SK-N-SH (cell line): Measurements from ENCODE around the gene DPP10.

Source experiments
- EZH2phosphoT487 ChIP-seq: fragments of 200-600 bp; sonication (generic); IDR thresholded peaks from 2 replicates; pipeline ENCODE4 v1.6.1; 2017; ENCODE audit warnings: low read depth, mixed run types, mild to moderate bottlenecking, antibody characterized with exemption, moderate library complexity, borderline replicate concordance
- TF ChIP-seq, protein P1 (sequence below): fragments of 200-600 bp; sonication (generic); IDR thresholded peaks from 2 replicates; pipeline ENCODE4 v1.6.1; 2017; ENCODE audit warnings: antibody characterized with exemption, mild to moderate bottlenecking, moderate library complexity

DNA sequence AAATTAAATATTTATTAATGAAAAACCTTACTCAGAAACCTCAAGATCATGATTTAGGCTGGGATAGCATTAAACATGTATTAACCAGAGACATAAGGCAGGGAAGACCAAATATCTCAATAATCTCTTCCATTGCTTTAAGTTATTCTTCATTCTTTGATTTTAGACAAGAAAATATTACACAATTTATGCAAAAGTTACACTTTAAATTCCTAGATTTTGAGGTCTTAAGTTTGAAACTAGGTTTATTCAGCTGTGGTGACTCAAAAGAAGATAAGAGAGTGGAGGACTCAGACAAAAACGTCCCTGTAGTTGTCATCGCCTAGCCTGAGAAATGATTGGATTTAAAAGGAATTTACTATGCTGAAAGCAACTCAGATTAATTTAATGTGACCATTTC, 1110.3 kb downstream of the DPP10 start:
- TF ChIP-seq, protein P1, sequence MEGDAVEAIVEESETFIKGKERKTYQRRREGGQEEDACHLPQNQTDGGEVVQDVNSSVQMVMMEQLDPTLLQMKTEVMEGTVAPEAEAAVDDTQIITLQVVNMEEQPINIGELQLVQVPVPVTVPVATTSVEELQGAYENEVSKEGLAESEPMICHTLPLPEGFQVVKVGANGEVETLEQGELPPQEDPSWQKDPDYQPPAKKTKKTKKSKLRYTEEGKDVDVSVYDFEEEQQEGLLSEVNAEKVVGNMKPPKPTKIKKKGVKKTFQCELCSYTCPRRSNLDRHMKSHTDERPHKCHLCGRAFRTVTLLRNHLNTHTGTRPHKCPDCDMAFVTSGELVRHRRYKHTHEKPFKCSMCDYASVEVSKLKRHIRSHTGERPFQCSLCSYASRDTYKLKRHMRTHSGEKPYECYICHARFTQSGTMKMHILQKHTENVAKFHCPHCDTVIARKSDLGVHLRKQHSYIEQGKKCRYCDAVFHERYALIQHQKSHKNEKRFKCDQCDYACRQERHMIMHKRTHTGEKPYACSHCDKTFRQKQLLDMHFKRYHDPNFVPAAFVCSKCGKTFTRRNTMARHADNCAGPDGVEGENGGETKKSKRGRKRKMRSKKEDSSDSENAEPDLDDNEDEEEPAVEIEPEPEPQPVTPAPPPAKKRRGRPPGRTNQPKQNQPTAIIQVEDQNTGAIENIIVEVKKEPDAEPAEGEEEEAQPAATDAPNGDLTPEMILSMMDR, result no peak
- TF ChIP-seq EZH2phosphoT487, result no peak
